ENCODE measurements around the gene LOXHD1.

LOXHD1 gene

DNA sequence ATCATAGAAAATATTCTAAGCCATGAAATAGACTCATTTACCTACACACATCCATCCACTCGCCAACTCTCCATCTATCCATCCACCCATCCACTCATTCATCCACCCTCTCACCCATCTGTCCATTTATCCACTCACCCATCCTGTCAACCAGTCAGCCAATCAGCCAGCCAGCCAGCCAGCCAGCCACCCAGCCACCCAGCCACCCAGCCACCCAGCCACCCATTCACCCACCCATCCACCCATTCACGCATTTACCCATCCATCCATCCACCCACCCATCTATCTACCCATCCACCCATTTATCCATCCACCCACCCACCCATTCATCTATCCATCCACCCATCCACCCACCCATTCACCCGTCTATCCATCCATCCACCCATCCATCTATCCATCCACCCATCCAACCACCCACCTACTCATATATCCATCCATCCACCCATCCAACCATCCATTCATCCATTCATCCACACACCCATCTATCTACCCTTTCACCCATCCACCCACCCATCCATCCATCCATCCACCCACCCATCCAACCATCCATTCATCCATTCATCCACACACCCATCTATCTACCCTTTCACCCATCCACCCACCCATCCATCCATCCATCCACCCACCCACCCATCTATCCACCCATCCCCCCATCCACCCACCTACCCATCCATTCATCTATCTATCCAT lies 185.1 kb downstream of the LOXHD1 start:
- no peak for DNase-seq

DNA sequence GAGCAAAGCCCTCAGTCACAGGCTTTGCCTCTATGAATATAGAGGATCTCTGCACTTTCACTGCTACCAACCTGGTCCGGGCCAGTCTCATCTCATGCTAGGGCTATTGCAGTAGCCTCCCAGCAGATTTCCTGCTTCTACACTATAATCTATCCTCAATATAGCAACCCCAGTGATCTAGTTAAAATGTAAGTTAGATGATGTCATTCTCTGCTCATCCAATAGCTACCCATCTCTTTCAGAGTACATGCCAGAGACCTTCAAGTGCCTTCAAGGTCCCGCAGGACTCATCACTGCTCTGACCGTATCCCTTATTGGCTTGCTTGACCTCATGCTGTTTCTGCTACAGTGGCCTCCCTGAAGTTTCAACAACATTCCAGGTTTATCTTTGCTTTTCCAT lies 186.3 kb downstream of the LOXHD1 start:
- DNase-seq = no peak

DNA sequence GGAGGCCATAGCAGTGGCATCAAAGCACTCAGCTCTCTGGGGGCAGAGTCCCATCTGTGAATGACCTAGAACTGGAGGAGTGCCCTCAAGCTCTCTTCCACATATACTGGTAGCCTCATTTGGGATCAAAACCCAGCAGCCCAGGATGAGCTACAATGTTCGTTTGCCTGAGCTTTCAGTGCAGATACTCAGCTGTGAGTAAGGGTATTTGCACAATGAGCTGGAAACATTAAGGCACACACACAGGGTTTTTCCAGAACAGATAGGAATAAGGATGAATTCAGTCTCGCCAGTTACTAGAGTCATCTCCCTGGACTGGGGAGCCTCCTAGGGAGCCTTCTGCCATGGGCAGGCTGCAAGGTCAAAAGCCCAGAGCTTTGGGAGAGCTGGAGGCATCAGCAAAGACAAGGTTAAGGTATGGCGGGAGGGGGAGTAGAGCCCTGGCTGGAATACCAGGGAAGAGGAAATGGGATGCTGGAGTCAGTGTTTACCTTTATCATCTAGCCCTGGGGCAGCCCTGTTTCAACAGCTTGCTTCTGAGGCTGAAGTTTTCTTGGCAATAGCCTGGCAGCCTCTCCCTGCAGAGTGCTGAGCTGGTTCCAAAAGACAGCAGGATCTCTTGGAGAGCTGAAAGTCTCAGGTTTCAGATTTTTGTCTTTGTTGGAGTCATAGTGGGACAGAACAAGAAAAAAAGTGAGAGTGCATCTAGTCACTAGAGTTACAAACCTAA lies 187.7 kb downstream of the LOXHD1 start:
- DNase-seq = peak; percentile 90

DNA sequence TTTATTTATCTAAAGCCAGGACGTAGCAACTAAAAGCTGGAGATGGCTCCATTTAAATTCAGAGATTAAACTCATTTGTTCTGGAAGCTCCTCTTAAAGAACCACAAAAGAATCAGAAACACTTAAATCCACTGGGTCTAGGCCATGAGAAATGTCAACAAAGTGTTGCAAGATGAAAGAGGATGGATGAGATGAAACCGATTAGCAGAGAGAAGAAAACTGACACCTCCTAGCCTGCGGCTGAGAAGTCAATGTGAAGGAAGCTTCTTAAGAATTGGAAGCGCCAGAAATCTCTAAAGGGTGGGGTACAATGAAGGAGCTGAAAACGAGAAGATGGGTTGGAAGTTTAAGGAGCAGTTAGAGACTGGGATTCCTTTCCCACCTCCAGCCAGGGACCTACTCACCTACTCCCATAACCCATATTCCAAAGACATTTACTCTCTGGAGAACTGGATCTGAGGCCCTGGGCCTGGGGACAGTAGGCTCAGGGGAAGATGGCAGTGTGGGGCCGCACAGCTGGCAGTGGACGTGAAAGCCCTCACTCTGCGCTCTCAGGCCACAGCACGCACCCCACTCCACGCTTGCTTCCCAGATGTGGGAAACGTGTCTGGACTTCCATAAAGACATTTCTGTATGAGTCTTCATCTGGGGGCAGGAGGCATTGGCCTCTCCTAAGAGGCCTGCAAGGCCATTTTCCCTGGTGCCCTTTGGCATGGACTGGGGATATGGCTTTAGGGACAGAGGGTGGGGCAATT lies 188.4 kb downstream of the LOXHD1 start:
- no peak for DNase-seq

GRCh38 chr18:46466234-46467160 lies 190.5 kb downstream of the LOXHD1 start:
- DNase-seq = no peak

DNA sequence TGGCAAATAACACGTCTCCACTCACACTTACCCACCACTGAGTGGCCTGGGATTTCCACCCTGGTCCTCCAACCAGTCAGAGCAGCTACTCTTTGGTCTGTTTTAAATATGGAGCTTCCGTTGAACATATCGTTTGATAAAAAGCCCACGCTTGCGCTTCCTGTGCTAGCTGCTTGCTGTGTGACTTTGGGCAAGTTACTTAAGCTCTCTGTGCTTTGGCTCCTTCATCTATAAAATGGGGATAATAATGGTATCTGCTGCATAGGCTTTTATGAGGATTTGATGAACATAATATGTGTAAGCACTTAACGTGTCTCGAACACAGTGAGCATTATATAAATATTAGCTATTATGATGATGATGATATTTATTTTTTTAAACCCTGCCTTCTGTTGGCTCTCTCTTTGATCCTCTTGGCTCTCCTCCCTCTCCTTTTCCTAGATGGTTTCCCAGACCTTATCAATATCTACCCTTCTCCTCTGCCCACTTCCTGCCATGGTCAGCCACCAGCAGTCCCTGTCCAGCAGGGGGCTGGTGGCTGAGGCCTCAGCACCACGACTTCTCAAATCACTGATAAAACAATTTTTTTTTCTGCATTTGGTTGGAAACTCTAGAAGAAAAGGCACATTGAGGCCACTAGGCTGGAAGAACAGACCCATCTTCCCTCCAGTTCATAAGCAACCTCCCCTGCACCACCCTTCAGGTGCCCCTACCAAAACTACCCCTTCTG lies 191.9 kb downstream of the LOXHD1 start:
- DNase-seq = no peak

- DNase-seq = no peak
Measured at GRCh38 chr18:46462523-46462922, 194.5 kb downstream of the LOXHD1 start.

- no peak for DNase-seq
Measured at GRCh38 chr18:46461993-46462392, 195.0 kb downstream of the LOXHD1 start.

DNA sequence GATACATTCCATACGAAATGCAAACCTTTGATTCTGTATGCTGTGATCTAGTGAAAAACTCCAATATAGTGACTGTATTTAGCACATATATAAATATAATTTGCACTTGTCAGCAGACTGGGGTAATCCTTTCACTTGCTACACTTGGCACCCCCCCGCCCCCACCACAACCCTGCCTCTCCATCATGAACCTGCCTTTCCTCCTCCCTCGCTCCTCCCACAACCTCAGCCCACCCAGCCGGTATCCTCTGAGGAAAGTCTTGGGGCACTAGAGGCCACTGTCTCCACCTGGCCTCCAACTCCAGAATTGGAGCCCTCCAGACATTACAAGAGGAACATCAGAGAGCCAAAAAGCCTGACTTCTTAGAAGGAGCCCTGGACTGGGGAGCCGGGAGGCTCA lies 196.3 kb downstream of the LOXHD1 start:
- DNase-seq = no peak

GRCh38 chr18:46459789-46460455 lies 197.1 kb downstream of the LOXHD1 start:
- DNase-seq = no peak

- no peak for DNase-seq
Measured at GRCh38 chr18:46458472-46458871, 198.5 kb downstream of the LOXHD1 start.

DNA sequence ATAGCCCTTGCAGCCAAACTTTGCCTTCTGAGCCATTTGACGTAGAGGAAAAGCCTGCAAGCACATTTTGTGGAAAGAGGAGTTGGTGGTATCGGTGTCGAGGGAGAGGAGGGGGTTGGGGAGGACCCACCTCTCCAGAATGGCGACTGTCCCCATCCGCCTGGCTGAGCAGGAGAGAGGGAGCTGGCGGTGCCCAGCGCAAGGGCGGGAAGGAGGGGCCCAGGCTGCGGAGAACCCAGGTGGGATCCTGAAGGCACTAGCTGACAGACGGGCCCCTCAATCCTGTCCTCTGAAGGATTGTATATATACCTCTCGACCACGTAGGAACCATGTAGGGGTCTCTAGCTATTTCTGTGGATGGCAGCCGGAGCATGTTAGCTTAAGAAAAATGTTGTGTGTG lies 200.3 kb downstream of the LOXHD1 start:
- no peak for DNase-seq

- peak; percentile 28 for DNase-seq
Measured at GRCh38 chr18:46452820-46453219, 204.2 kb downstream of the LOXHD1 start.

GRCh38 chr18:46449499-46449898 lies 207.5 kb downstream of the LOXHD1 start:
- DNase-seq = no peak

- no peak for DNase-seq
Measured at GRCh38 chr18:46449033-46449432, 208.0 kb downstream of the LOXHD1 start.

- DNase-seq = no peak
Measured at GRCh38 chr18:46448347-46448746, 208.7 kb downstream of the LOXHD1 start.

- no peak for DNase-seq
Measured at GRCh38 chr18:46447792-46448191, 209.2 kb downstream of the LOXHD1 start.

GRCh38 chr18:46447323-46447722 lies 209.7 kb downstream of the LOXHD1 start:
- DNase-seq = no peak

GRCh38 chr18:46445522-46446313 lies 211.3 kb downstream of the LOXHD1 start:
- DNase-seq = no peak

- no peak for DNase-seq
Measured at GRCh38 chr18:46439037-46439436, 218.0 kb downstream of the LOXHD1 start.

DNA sequence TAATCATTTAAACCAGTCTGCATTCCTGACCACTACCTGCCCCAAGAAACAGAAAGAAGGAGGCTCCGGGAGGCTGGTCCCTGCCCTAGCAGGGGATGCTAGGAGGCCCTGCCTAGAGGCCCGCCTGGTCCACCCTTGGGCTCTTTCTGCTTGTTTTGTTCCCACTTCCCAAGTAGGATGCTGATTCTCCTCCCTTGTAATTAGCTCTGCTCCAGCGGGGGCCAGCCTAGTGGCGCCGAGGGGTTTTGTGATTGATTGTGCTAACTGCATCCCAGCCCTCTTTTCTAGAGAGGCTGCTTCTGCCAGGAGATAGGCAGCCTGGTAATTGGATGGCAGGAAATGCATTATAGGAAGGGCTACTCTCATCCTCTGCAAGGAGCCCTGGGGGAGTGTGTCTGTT lies 220.0 kb downstream of the LOXHD1 start:
- DNase-seq = no peak
